HG03520 (cell line): Measurements from ENCODE around the gene PCDHGA3.
A peak's percentile ranks its signal among the peaks of the same experiment; 100 is the strongest.
"Not testable (repeated sequence)": the region's sequence is repeated elsewhere in the genome, so short reads cannot be mapped to it uniquely, and the experiment has no call there.

ENCODE experiments used
- ATAC-seq: cut with Tn5 transposase; IDR thresholded peaks from one replicate; pipeline ENCODE4 v1.9.1; 2021; ENCODE audit warnings: mild to moderate bottlenecking, moderate library complexity; ENCODE audit not compliant: unreplicated experiment

PCDHGA3 gene

GRCh38 chr5:141343242-141343952 is at the start of gene PCDHGA3:
Gene PCDHGA3, plus strand, starts transcription at chr5:141343829. Its CDS starts 205 bp downstream, at chr5:141344034.
- no peak for ATAC-seq

GRCh38 chr5:141298376-141298775 is 45.3 kb upstream of the PCDHGA3 start:
- ATAC-seq = no peak

GRCh38 chr5:141303756-141304155 is 39.9 kb upstream of the PCDHGA3 start, which contains the start of gene SLC25A2:
Gene SLC25A2, minus strand, starts transcription at chr5:141304049. Its CDS starts 184 bp downstream, at chr5:141303865.
- ATAC-seq = no peak

GRCh38 chr5:141306630-141307029 is 37.0 kb upstream of the PCDHGA3 start:
- no peak for ATAC-seq

GRCh38 chr5:141313711-141314110 is 29.9 kb upstream of the PCDHGA3 start:
- no peak for ATAC-seq

- not testable (repeated sequence) for ATAC-seq
Measured at GRCh38 chr5:141316963-141317362, 26.7 kb upstream of the PCDHGA3 start.

- ATAC-seq = no peak
Measured at GRCh38 chr5:141319202-141319601, 24.4 kb upstream of the PCDHGA3 start.

- ATAC-seq = no peak
Measured at GRCh38 chr5:141319699-141320098, 23.9 kb upstream of the PCDHGA3 start.

GRCh38 chr5:141320225-141321169 is 23.1 kb upstream of the PCDHGA3 start, which contains the start of gene TAF7:
Gene TAF7, minus strand, starts transcription at chr5:141320784. Its CDS starts 740 bp downstream, at chr5:141320044.
- ATAC-seq = peak; percentile 91

- ATAC-seq = no peak
Measured at GRCh38 chr5:141322261-141322660, 21.4 kb upstream of the PCDHGA3 start.

- peak; percentile 74 for ATAC-seq
Measured at GRCh38 chr5:141326088-141326854, 17.4 kb upstream of the PCDHGA3 start.

- ATAC-seq = no peak
Measured at GRCh38 chr5:141328231-141328630, 15.4 kb upstream of the PCDHGA3 start.

- ATAC-seq = peak; percentile 67
Measured at GRCh38 chr5:141330299-141331080, 13.1 kb upstream of the PCDHGA3 start, which contains the start of gene PCDHGA1. Gene PCDHGA1, plus strand, starts transcription at chr5:141330514.

- ATAC-seq = not testable (repeated sequence)
Measured at GRCh38 chr5:141332571-141332970, 11.1 kb upstream of the PCDHGA3 start.

- ATAC-seq = no peak
Measured at GRCh38 chr5:141338538-141339306, 4.9 kb upstream of the PCDHGA3 start, which contains the start of gene PCDHGA2. Gene PCDHGA2, plus strand, starts transcription at chr5:141338760.

GRCh38 chr5:141340781-141341354 is 2.8 kb upstream of the PCDHGA3 start:
- ATAC-seq = not testable (repeated sequence)

GRCh38 chr5:141342773-141343172 is 856 bp upstream of the PCDHGA3 start:
- ATAC-seq = no peak

GRCh38 chr5:141343953-141344463 is 379 bp downstream of the PCDHGA3 start:
- ATAC-seq = no peak
